HepG2 (cell line): ENCODE data around the gene RNU4-1. TPM values are rescaled to one million over a fixed set of nuclear protein-coding genes. Genes with fewer than 3 reads are reported as not detected.

Experiments
- BRD4 ChIP-seq: sonication (generic); formaldehyde crosslinking; IDR thresholded peaks from 2 replicates; pipeline ENCODE4 v1.4.0; 2020; ENCODE audit warnings: missing genetic modification reagents
- CSRNP2 ChIP-seq: sonication (generic); formaldehyde crosslinking; conservative IDR thresholded peaks from 2 replicates; pipeline ENCODE4 v1.8.0; 2022; ENCODE audit warnings: low read depth, missing genetic modification reagents
- ELF1 ChIP-seq: sonication (generic); formaldehyde crosslinking; IDR thresholded peaks from 2 replicates; pipeline ENCODE4 v1.4.0; 2020; ENCODE audit warnings: missing genetic modification reagents
- ETV6 ChIP-seq: sonication (generic); formaldehyde crosslinking; conservative IDR thresholded peaks from 2 replicates; pipeline ENCODE4 v1.4.0; 2020; ENCODE audit warnings: missing genetic modification reagents
- FIP1L1 ChIP-seq: fragments of 200-400 bp; formaldehyde crosslinking; IDR thresholded peaks from 2 replicates; pipeline ENCODE4 v1.6.1; 2018; ENCODE audit warnings: low read depth, mild to moderate bottlenecking, low read length, moderate library complexity, borderline replicate concordance; ENCODE audit not compliant: insufficient read depth
- KLF13 ChIP-seq: sonication (generic); formaldehyde crosslinking; IDR thresholded peaks from 2 replicates; pipeline ENCODE4 v1.4.0; 2020; ENCODE audit warnings: mild to moderate bottlenecking, missing genetic modification reagents
- PCBP2 ChIP-seq: fragments of 200-400 bp; formaldehyde crosslinking; optimal IDR thresholded peaks from 2 replicates; pipeline ENCODE3; 2018; ENCODE audit warnings: low read length, low read depth; ENCODE audit not compliant: poor library complexity, severe bottlenecking
- TBP ChIP-seq: sonication (generic); formaldehyde crosslinking; IDR thresholded peaks from 2 replicates; pipeline ENCODE4 v1.5.0; 2020; ENCODE audit warnings: missing genetic modification reagents
- TOPORS ChIP-seq: sonication (generic); formaldehyde crosslinking; IDR thresholded peaks from 2 replicates; pipeline ENCODE4 v1.8.0; 2023; ENCODE audit warnings: mild to moderate bottlenecking, missing genetic modification reagents
- ZBTB2 ChIP-seq: sonication (generic); formaldehyde crosslinking; IDR thresholded peaks from 2 replicates; pipeline ENCODE4 v1.8.0; 2022; ENCODE audit warnings: low read depth, missing genetic modification reagents
- ZKSCAN8 ChIP-seq: IDR thresholded peaks from 2 replicates; pipeline ENCODE4 v1.6.1; 2016; ENCODE audit warnings: borderline replicate concordance, missing genetic modification reagents, missing compliant biosample characterization
- ZNF510 ChIP-seq: sonication (generic); formaldehyde crosslinking; IDR thresholded peaks from 2 replicates; pipeline ENCODE4 v1.4.0; 2020; ENCODE audit warnings: low read depth, mild to moderate bottlenecking, missing genetic modification reagents
- ZNF609 ChIP-seq: sonication (generic); formaldehyde crosslinking; IDR thresholded peaks from 2 replicates; pipeline ENCODE4 v1.4.0; 2020; ENCODE audit warnings: mild to moderate bottlenecking, missing genetic modification reagents, borderline replicate concordance
- ZNF776 ChIP-seq: sonication (generic); formaldehyde crosslinking; IDR thresholded peaks from 2 replicates; pipeline ENCODE4 v1.4.0; 2020; ENCODE audit warnings: mild to moderate bottlenecking, missing genetic modification reagents
- ZNF782 ChIP-seq: sonication (generic); formaldehyde crosslinking; IDR thresholded peaks from 2 replicates; pipeline ENCODE4 v1.4.0; 2020; ENCODE audit warnings: missing genetic modification reagents, mild to moderate bottlenecking, borderline replicate concordance
- ZNF850 ChIP-seq: sonication (generic); formaldehyde crosslinking; conservative IDR thresholded peaks from 2 replicates; pipeline ENCODE4 v1.9.0; 2021; ENCODE audit warnings: mild to moderate bottlenecking, missing genetic modification reagents
- polyA plus RNA-seq, 8 experiments: library from polyadenylated mRNA; depleted of rRNA in 3 of 8; stranded (reverse) in 7 of 8; unstranded in 1 of 8; fragments of >200 nt; fragmentation: Illumina TruSeq in 4 of 8; extraction: Trizol in 4 of 8; gene quantifications; 2 replicates each; pipeline versions ENCODE4 v1.2.1 to v1.2.3, GENCODE V29; 2011 to 2016; ENCODE audit warnings: low read depth in 4 of 8, missing spikeins in 1 of 8, mixed read lengths in 1 of 8; ENCODE audit not compliant: insufficient read depth in 1 of 8
- total RNA-seq, 5 experiments: library from RNA; depleted of rRNA; stranded (reverse); fragments of >200 nt; fragmentation: Illumina TruSeq; extraction: Trizol; gene quantifications; 2 replicates each; pipeline ENCODE4 v1.2.3, GENCODE V29; 2016; ENCODE audit warnings: low read depth in 1 of 5
- TF ChIP-seq, protein P1 (sequence below): sonication (generic); formaldehyde crosslinking; conservative IDR thresholded peaks from 2 replicates; pipeline ENCODE4 v1.8.1; 2023; ENCODE audit warnings: missing genetic modification reagents

Gene RNU4-1
- total and polyA plus RNA-seq, 2 of the 13 experiments (the other 11 are each of a cell fraction or from before 2014, with no cell fraction given) = 7,407 TPM; not detected in 1

DNA sequence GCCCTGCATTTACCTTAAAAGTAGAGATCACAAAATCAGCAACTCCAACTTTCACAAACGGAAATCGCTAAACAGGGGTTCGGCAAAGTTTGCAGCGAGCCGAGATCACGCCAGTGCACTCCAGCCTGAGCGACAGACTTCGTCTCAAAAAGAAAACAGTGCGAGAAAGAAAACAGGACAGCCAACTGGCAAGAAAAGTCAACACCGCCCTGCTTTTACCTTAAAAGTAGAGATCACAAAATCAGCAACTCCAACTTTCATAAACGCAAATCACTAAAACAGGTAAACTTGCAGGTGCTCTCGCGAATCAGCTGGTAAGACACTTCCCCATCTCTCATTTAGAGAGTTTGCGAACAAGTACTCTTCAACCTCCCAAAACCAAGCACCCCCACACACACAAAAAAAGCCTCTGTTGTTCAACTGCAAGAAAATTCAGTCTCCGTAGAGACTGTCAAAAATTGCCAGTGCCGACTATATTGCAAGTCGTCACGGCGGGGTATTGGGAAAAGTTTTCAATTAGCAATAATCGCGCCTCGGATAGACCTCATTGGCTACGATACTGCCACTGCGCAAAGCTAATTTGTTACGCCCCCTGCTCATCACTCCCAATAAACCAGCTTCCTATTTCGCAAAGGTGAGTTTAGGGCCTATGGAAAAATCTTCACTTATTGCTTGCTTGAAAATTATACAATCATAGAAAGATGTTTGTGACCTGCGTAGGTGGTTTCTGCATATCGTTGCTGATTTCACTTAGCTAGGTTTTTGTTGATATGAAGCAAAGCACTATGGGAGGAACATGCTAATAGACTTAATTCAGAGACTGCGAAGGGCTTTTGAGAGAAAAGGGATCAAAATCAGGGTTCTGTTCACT, at the start of gene RNU4-1 (continued):
- TF ChIP-seq TOPORS (CRISPR knock-in tag) (peak; percentile 77), ZBTB2 (CRISPR knock-in tag) (peak; percentile 54; the same call in 1 of the 2 replicates), ETV6 (CRISPR knock-in tag) (0 out of 2 replicates have a peak, but pooled peaks have one; percentile 86), ZNF782 (no peak), TBP (CRISPR knock-in tag) (peak; percentile 80; the same call in 1 of the 2 replicates), ZNF609 (no peak; the same call in 1 of the 2 replicates), KLF13 (no peak), BRD4 (CRISPR knock-in tag) (peak; percentile 50), ZNF850 (CRISPR knock-in tag) (no peak), ZNF776 (CRISPR knock-in tag) (no peak), PCBP2 (peak; percentile 30), FIP1L1 (no peak), ZKSCAN8 (CRISPR knock-in tag) (peak; percentile 77; the same call in 1 of the 2 replicates), ELF1 (no peak; the same call in 1 of the 2 replicates), CSRNP2 (CRISPR knock-in tag) (0 out of 2 replicates have a peak, but pooled peaks have one; percentile 28), ZNF510 (CRISPR knock-in tag) (no peak)
- TF ChIP-seq, protein P1, sequence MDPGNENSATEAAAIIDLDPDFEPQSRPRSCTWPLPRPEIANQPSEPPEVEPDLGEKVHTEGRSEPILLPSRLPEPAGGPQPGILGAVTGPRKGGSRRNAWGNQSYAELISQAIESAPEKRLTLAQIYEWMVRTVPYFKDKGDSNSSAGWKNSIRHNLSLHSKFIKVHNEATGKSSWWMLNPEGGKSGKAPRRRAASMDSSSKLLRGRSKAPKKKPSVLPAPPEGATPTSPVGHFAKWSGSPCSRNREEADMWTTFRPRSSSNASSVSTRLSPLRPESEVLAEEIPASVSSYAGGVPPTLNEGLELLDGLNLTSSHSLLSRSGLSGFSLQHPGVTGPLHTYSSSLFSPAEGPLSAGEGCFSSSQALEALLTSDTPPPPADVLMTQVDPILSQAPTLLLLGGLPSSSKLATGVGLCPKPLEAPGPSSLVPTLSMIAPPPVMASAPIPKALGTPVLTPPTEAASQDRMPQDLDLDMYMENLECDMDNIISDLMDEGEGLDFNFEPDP (CRISPR knock-in tag) = no peak
